ENCODE data around the gene GSPT1.

GSPT1 gene

DNA sequence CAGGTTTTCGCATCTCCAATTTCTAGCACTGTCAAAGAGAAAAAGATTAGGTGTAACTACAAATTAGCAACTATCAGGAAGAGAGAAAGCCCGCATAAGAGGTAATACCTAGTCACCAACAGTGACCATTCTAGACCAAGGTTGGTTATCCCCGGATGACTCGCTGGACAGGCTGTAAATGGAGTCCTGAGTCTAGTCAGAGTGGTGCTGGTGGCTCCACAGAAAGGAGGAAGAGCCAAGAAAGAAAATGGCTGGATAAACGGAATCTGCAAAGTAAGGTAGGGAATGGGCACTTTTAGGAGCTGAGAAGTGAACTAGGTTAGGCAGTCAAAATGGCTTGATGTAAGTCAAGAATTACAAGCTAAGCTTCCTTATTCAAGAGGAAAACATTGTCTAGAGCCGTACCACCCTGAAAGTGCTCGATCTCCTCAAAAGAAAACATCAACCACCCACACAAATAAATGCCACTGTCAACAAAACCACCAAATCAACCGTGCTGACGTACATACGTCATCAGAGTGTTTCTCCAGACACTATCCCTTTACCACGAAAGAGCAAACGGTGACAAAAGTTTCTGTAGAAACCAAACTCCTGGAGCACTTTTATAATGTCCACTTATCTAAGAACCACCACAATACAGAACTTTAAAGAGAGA, 2.2 kb downstream of the GSPT1 start:
- DNase-seq (ENCODE audit: low read depth), result no peak

DNA sequence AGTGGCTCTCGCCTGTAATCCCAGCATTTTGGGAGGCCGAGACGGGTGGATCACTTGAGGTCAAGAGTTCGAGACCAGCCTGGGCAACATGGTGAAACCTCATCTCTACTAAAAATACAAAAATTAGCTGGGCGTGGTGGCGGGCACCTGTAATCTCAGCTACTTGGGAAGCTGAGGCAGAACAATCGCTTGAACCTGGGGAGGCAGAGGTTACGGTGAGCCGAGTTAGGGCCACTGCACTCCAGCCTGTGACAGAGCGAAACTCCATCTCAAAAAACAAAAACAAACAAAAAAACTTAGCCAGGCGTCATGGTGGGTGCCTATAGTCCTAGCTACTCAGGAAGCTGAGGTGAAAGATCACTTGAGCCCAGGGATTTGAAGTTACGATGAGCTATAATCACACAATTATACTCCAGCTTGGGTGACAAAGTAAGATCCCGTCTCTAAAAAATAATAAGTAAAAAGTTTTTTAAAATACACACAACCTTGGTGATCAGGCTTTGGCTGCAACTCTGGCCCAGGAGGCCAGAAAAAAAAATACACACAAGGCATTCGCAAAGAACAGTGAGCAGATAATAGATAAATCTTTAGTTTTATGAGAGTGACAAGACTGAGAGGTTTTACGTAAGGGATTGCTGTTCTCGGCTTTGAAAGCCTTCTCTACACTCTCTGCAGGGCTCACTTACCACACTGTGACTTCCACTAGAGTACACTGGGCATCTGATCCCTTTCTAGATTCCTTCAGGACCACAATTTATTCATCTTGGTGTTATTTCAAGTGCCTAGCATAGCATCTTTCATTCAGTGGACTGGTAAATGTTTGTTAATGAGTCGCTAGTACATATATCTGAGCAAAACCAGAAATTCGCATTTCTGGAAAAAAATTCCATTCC, 5.9 kb downstream of the GSPT1 start:
- DNase-seq (ENCODE audit: low read depth), result no peak

DNA sequence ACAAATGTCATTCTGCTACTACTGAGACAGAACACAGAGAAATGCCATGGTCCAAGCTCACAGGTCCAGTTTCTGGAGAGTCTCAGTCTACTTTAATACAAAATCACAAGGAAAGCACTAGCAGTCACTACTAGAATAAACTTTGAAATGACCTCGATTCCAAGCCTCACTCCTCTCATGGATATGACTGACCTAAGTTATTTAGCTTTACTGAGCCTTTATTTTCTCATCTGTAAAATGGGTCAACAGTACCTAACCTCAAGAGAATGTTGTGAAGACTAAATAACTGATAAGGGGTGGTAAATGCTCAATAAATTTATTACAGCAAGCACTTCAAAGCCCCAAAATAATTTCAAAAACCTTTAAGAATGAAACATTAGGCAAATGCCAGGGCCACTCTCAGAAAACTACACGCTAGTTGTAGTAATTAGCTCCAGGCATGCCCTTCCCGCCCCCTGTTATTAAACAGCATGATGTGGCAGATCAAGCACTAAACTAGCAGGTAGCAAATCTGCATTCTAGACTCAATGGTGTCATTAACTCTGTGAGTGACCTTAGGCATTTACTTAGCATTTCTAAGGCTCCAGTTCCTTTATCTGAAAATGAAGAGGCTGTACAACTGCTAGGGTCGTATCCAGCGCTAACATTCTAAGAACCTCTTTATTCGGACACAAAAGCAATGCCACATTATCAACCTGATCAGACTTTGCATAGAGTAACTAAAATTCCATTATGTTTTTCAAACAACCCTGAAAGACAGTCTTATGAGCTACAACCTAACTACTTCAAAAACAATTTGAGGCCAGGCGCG, 8.4 kb downstream of the GSPT1 start:
- DNase-seq (ENCODE audit: low read depth), result no peak

DNA sequence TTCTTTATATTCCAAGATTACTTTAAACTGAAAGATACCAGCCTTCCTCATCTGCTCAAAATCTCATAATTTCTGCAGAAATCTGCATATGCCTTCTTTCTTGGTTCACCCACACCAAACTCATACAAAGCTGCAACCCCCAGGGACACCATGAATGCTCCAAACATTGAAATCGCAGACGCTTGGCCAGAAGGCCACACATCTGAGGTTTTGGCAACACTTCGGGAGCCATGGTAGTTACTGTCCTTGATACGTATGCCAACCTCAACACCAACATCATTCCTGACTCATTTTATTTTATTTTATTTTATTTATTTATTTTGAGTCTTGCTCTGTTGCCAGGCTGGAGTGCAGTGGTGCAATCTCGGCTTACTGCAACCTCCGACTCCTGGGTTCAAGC, 11.8 kb downstream of the GSPT1 start:
- DNase-seq (ENCODE audit: low read depth), result no peak

DNA sequence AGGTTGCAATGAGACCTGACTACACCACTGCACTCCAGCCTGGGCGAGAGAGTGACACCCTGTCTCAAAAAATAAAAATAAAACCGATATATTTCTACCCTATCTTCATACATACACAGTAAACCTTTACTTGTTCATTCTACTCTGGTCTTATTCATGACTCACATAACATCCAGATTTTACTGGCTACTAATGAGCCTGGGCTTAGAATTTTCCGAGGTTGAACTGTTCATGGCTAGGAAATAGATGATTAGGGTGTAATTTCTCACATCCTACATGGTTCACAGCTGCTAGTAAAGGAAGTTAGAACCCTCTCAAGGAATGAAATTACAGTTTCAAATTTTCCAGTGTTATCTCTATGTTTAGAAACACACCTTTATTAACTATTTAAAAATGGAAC, 14.7 kb downstream of the GSPT1 start:
- DNase-seq (ENCODE audit: low read depth), result no peak

DNA sequence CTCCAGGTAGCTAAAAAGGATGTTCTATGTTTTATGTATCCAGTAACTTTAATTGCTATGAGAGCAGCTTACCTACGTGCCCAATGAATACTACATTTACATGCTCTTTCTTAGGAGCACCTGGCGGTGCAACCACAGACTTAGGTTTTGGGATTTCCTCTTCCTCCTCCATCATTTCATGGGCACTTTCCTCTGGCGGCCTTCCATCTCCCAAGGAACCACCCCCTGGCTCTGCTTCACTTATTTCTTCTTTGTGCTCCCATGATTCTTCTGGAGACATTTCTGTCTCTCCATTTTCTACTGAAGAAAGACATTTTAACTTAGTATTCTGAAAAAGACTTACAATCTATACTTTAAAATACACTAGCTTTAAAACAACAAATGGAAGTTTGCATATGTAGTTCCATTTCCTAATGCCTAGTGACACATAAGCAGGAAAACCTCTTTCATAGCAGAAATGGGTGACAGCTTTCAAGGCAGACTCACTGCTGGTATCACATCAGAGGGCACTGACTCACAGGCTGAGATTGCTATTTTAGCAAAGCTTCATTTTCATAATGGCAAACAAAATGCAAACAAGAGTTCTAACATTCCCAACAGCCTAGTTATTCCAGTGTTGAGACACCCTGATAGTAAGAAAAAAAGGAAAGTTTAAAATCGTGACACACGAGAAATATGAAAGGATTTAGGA, 19.1 kb downstream of the GSPT1 start:
- DNase-seq (ENCODE audit: low read depth), result no peak

DNA sequence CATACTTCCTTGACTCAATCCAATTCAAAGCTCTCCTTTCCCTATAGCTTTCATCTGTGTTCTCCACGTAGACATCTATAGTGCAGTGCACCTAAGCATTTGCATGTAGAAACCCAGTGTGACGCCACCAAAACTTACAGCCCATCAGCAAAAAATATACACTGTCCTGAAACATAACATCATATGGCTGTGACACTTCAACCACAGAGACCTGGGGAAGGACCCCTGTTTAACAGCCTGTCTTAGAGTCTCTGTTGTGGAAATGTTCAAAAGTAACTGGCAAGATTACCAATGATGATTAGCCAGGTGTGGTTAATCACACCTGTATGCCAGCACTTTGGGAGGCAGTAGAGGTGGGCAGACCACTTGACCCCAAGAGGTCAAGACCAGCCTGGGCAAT, 22.2 kb downstream of the GSPT1 start:
- no peak for DNase-seq (ENCODE audit: low read depth)

DNA sequence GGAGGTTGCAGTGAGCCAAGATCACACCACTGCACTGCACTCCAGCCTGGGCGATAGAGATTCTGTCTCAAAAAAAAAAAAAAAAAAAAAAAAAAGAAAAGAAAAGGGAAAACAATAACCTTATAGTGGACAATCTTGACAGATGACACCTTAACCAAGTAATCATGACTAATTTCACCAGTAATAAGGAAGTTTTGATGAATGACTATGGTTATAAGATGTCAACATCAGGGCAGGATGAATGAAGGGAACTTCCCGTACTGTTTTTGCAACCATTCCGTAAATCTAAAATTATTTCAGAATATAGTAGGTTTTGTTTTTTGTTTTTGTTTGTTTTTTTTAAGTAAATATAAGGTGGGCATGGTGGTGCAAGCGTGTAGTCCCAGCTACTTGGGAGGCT, 23.0 kb downstream of the GSPT1 start:
- DNase-seq (ENCODE audit: low read depth), result no peak

DNA sequence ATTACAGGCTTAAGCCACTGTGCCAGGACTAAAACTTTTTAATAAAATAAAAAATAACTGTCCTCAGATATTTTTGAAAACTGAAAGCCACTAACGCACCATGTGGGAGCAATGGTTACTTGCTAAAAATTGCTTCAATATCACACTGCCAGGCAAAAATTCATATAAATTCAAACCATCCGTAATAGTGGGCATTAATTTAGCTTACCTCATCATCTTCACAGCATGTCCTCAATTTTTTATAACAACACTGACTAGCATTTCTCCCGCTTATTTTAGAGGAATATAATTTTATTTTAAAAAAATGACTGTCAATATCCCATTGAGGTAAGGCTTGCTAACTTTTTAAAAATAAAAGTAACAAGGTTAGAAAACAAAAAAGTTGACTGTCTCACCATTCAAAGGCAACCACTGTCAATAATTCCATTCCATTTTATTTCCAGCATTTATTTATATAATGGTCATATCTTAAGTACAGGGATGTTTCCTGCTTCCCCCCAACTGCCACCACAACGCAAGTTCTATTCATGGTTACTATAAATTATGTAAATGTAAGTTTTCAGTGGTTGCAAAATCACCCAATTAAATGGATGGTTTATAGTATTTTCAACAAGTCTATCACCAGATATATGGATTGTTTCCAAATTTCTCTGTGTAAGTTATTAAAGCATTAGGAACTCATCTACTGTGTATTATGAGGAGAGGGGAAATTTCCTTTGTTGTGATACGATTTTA, 25.4 kb downstream of the GSPT1 start:
- DNase-seq (ENCODE audit: low read depth), result no peak

DNA sequence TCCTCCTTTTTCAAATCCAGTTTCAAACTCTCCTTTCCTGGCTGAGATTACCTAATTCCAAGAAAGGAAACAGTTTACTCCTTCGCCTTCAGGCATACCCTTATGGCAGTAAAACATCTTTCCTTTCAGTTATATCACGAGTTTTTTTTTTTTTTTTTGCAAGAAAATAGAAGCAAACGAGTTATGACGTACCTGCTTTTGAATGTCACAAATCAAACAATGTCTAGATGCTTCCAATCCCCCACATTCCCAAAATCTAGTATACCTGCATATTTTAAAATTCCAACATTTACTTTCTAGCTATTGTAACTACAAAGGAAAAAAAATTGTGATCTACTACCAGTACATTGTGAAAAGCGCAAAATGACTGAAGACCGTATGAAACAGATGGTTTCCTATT, 28.9 kb downstream of the GSPT1 start:
- DNase-seq (ENCODE audit: low read depth), result no peak

DNA sequence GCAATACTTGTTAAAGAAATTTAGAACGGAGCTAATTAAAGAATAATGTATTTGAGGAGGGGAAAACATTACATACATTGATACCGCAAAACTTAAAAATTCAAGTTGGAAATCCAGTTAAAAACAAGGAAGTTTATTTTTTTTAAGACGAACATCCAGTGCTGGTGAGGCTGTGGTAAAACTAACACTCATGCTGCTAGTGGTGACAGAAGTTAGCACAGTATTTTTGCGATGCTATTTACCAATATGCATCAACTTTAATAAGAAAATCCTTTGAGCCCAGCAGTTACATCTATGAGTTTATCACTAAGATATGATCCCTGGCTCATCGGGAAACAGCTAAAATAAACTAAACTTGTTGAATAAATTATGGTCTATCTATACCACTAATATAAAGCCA, 31.7 kb downstream of the GSPT1 start:
- no peak for DNase-seq (ENCODE audit: low read depth)

DNA sequence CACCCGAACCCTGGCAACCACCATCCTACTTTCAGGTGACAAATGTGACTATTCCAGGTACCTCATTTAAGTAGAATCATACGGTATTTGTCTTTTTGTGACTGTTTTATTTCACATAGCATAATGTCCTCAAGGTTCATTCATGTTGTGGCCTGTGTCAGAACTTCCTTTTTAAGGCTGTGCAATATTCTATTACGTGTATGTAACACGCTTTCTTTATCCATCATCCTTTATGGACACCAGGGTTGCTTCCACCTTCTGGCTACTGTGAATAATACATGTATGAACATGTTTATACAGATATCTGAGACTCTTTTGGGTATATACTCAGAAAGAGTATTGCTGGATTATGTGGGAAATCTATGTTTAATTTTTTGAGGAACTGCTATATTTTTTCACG, 35.7 kb downstream of the GSPT1 start:
- DNase-seq (ENCODE audit: low read depth), result no peak

DNA sequence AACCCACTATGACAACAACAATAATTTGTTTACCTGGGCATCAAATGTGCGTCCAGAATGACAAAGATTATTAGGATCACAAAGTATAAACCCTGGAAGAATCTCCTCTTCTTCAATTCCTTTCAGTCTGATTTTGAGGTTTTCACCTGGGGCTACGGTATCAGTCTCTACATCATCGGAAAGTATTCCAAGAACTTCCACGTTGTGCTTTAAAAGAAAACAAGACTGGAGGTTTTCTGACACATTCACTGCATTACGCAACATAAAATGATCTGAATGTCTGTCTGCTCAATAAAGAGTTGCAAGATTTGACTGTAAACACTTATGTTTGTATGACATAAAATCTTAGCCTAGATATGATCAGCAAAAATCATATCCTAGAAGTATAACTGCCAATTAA, 38.4 kb downstream of the GSPT1 start:
- no peak for DNase-seq (ENCODE audit: low read depth)

DNA sequence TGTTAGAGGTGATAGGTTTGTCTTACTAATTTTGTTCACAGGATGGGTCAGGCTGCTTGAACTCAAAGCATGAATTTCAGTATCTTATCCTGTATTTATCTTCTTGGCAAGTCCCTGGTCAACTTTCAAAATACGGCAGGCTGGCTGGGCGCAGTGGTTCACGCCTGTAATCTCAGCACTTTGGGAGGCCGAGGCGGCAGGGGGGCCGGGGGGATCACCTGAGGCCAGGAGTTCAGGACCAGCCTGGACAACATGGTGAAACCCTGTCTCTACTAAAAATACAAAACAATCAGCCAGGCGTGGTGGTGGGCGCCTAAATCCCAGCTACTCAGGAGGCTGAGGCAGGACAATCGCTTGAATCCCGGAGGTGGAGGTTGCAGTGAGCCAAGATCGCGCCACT, 39.5 kb downstream of the GSPT1 start:
- no peak for DNase-seq (ENCODE audit: low read depth)

DNA sequence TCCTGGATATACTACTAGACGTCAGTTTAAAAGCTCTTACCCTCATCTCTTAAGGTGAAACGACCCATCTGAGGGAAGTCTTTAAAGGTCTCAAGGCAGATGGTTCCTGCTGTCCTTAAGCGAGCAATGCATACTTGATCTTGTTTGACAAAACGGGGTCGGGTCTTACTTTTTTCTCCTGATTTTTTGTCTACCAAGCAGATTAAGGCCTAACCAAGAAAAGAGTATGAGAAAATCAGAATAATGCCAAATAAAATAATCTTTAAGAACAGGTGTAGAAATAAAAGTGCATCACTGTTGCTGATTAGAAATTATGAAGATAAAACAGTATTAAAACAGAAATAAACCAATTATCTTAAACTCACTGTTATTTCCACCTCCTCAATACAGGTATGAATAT, 40.0 kb downstream of the GSPT1 start:
- no peak for DNase-seq (ENCODE audit: low read depth)

DNA sequence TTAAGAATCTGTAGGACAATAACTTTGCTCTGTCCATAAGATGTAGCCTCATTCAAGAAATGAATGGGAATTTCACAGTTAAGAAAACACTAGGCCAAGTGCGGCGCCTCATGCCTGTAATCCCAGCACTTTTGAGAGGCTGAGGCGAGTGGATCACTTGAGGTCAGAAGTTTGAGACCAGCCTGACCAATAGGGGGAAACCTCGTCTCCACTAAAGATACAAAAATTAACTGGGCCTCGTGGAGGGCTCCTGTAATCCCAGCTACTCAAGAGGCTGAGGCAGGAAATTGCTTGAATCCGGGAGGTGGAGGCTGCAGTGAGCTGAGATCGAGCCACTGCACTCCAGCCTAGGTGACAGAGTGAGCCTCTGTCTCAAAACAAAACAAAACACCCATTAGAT, 44.6 kb downstream of the GSPT1 start:
- no peak for DNase-seq (ENCODE audit: low read depth)

DNA sequence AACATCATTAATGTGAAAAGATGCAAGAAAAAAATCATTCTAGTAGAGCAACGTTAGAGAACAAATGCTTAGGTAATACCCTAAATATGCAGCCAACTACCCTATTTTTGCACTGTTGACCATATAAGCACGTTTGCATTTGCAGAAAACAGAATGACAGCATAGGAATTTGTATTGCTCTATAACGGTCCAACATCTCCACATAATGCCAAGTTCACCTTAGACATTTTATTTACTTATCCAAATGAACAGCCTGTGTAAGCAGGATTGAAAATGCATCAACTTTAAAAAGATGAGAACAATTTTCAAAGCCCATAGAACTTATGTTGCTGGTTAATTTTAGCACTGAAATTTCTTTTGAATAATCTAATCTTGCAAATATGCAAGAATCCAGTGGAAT, 45.4 kb downstream of the GSPT1 start:
- no peak for DNase-seq (ENCODE audit: low read depth)

DNA sequence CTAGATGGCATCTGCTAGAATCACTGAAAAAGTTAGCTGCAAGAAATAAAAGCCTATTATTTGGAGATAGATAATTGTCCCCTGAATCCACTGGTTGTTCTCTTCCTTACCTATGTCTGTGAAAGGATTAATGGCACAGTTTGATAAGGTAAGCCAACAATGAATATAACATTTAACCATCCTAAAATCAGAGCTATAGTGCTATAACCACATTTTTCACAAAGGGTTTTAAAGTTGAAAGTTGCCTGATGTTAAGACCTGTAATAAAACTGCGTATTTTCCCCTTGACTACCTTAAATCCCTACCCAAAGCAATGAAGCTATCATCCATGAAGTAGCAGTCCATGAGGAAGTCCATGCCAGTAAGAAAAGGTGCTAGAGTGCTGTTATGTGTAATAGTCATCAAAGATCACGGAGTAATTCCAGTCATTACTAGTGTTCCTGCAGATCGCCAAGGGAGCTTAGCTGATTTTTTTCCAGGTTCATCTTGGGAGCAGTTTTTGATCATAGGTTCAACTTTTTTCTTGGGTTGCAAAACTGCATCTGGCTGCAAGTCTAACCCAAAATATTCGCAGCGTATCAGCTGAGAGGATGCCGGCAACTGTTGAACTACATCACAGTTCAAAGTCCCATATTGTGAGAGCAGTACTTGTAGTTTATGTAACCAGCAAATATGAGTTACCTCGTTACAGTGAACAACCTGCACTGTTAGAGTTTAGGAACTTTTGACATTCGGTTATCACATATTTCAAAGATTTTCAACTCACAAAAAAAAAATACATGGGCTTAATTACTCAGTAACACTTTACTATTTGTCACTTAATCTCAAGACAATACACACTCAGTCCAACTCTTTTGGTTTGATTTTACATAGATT, 46.2 kb downstream of the GSPT1 start:
- DNase-seq (ENCODE audit: low read depth), result no peak

DNA sequence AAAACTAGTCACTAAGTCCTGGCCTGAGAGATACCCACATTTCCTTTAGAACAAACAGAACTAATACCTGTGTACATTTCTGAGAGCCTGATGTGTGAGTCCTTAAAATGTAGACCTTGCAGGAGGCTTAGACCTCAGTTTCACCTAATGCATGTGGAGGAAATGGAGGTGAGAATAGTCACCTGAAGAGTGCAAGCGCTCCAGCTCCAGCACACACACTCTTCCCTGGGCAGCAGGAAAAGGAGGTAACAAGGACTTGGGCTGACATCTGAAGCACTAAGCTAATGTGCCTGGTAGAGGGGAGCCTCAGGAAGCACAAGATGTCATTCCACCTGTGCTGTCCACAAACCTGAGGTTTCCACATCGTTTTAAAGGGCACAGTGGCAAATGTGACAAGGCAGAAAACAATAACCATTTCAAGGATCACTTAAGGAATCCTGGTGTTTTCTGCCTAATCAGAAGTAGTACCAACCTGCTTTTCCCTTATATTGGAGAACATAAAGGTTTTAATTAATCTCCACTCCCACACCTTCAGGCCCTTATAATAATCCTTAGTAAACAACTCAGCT, 47.3 kb downstream of the GSPT1 start:
- DNase-seq (ENCODE audit: low read depth), result no peak

DNA sequence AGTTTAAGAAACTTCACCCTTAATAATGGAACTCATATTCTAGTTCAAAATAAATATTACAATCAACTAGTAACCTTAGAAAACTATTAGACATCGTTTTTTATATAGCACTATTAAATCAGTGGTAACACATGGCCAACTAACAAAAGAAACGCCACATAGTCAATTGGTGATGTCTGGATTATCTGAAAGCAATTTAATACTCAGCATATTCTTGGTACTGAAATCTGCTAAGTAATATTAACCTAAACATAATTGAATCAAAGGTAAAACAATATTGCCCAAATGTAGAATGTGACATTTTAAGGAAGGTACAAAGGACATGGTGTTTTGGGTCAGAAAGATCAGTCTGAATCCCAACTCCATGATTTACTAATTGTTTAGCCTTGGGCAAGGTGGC, 53.3 kb downstream of the GSPT1 start:
- no peak for DNase-seq (ENCODE audit: low read depth)

Measured in stimulated activated CD8-positive, alpha-beta memory T cell treated with anti-CD3 and anti-CD28 coated beads, Interleukin-15, amount 100 ng/mL, for 1 hour (primary cell).